ENCODE measurements around the gene KRTAP10-1. TPM values are rescaled to one million over a fixed set of nuclear protein-coding genes. Genes with fewer than 3 reads are reported as not detected.

KRTAP10-1 gene
- total and polyA plus RNA-seq, 2 of the 8 experiments (the other 6 are each of a cell fraction or from before 2014, with no cell fraction given): 0.08 TPM; not detected in 1

DNA sequence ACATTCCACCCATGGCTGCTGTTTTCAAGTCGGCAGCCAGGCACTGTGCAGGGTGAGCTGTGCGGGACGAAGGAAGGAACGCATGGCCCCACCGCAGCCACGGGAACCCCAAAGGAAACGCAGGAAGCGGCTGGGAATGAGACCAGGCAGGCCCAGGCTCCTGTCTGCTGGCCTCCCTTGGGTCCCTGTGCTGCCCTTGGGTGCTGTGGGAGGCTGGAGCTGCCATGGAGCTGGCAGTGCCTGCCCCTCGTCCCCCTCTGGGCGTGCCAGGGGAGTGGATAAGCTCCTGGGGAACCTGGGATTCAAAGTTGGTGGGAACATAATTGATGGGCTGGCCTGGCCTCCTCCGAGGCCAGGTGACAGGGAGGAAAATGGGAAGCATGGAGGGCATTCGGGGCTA is 28.3 kb upstream of the KRTAP10-1 start:
- H3K9ac ChIP-seq (replicated peaks in 1 of 4; ENCODE audit: extremely low read depth in 1 of 4, low read depth in 3 of 4, low read length in 3 of 4): no peak overlapping the region
- peak overlapping the region; percentile 57; the same call in 1 of the 2 replicates for H4K8ac ChIP-seq (ENCODE audit: extremely low read depth, insufficient read depth, low read length)
- H3K27me3 ChIP-seq (replicated peaks in 1 of 4; ENCODE audit: control insufficient read depth in 3 of 4, extremely low read depth in 1 of 4, insufficient read depth in 3 of 4, low read length in 3 of 4): no peaks in the 10 kb centered on the region
- no peak overlapping the region for H3K56ac ChIP-seq (replicated peaks; ENCODE audit: insufficient read length, low read depth, low read length)
- no peak overlapping the region for H4K5ac ChIP-seq (ENCODE audit: insufficient read length, low read depth, low read length)
- WGBS, 2 experiments (ENCODE audit: extremely low coverage in 1 of 2, insufficient coverage in 1 of 2, insufficient read length in 1 of 2, insufficient replicate concordance in 2 of 2, low coverage in 1 of 2, low lambda C conversion rate in 2 of 2, missing lambda C conversion rate in 1 of 2): 91% methylated on average over 12 of the region's 12 CpGs; no CpG with 5 or more reads in 1 of the 2 experiments
- H3K36me3 ChIP-seq (ENCODE audit: control insufficient read depth in 2 of 4, insufficient read depth in 4 of 4, low read length in 3 of 4): no peaks in the 10 kb centered on the region
- H2AFZ ChIP-seq (ENCODE audit: low read length): no peak overlapping the region; the same call in 1 of the 2 replicates
- H2BK120ac ChIP-seq (replicated peaks; ENCODE audit: low read depth, low read length): no peak overlapping the region
- TF ChIP-seq MAFK (IDR thresholded peaks at IDR 0.05; ENCODE audit: low read depth, low read length) (no peak), GABPA (IDR thresholded peaks at IDR 0.05; ENCODE audit: borderline replicate concordance, insufficient read depth, low read length) (no peak), ZNF274 (IDR thresholded peaks at IDR 0.05; ENCODE audit: borderline replicate concordance, extremely low read depth, low read length) (no peak), BACH1 (IDR thresholded peaks at IDR 0.05; ENCODE audit: low read length) (no peak), SAP30 (IDR thresholded peaks at IDR 0.05; ENCODE audit: insufficient read depth, insufficient replicate concordance, low read length) (no peak), KDM5A (IDR thresholded peaks at IDR 0.05; ENCODE audit: low read length) (no peak)
- no peak overlapping the region for H3K14ac ChIP-seq (ENCODE audit: insufficient read length)
- ChIA-PET CTCF (ENCODE audit: partially characterized antibody) (interaction anchor here (0.7 to 1.6 kb wide), 4 partner anchors 10 to 41 kb away, joined by 3 to 5 read pairs (median 3); partner anchors contain the start of genes KRTAP10-3 and KRTAP10-5), POLR2A (ENCODE audit: partially characterized antibody) (no interaction called here)
- no peak overlapping the region for H2BK12ac ChIP-seq (ENCODE audit: low read depth, low read length)
- no peaks in the 10 kb centered on the region for H3K79me2 ChIP-seq (ENCODE audit: control insufficient read depth in 1 of 2, insufficient read depth in 2 of 2, low read length in 2 of 2)
- no peak overlapping the region for H2BK20ac ChIP-seq (ENCODE audit: low read length)
- no peak overlapping the region for H2AK5ac ChIP-seq (ENCODE audit: low read depth, low read length)
- no peaks in the 10 kb centered on the region; the same call in 1 of the 2 replicates for H3K23me2 ChIP-seq (ENCODE audit: low read depth, low read length)
- no peak overlapping the region for H3K23ac ChIP-seq (ENCODE audit: insufficient read length)
- peaks cover 0 to 3% (median 0%) of the 10 kb centered on the region in 4 experiments; a peak in 1 of 7 replicates for H3K4me1 ChIP-seq (replicated peaks in 1 of 4; ENCODE audit: control insufficient read depth in 3 of 4, insufficient read depth in 4 of 4, low read length in 3 of 4)
- H3K4ac ChIP-seq (replicated peaks; ENCODE audit: insufficient read length, low read depth, low read length): no peak overlapping the region
- no peaks in the 10 kb centered on the region for H4K20me1 ChIP-seq (replicated peaks in 1 of 2; ENCODE audit: control insufficient read depth in 1 of 2, insufficient read depth in 2 of 2, low read length in 2 of 2)
- H3K4me3 ChIP-seq (ENCODE audit: extremely low read depth in 1 of 4, insufficient read depth in 2 of 4, low read depth in 3 of 4, low read length in 4 of 4): no peak overlapping the region
- no peak overlapping the region for H2BK15ac ChIP-seq (ENCODE audit: low read length)
- no peaks in the 10 kb centered on the region for H3K79me1 ChIP-seq (ENCODE audit: low read depth, low read length)
- H3K9me3 ChIP-seq (ENCODE audit: insufficient read depth in 2 of 2, low read depth in 1 of 2, low read length in 1 of 2): peaks cover 7 to 13% of the 10 kb centered on the region in 2 experiments; a peak in 3 of 4 replicates
- no peak overlapping the region for H2BK5ac ChIP-seq (ENCODE audit: low read depth, low read length)
- FAIRE-seq (no peak), DNase-seq (ENCODE audit: low read depth in 1 of 2, low spot score in 2 of 2) (no peak)
- H3K4me2 ChIP-seq (ENCODE audit: insufficient read depth in 1 of 2, low read depth in 2 of 2, low read length in 2 of 2): no peak overlapping the region
- no peak overlapping the region for H3K27ac ChIP-seq (ENCODE audit: low read depth, low read length)
- H3K18ac ChIP-seq (ENCODE audit: extremely low read depth, low read length): no peak overlapping the region; the same call in 1 of the 2 replicates
- H4K91ac ChIP-seq (replicated peaks; ENCODE audit: insufficient read length, low read length): no peak overlapping the region

Measured in H1 (cell line).